Left ventricle myocardium superior (tissue), 1 donor: Measurements from ENCODE around the gene PRICKLE3. TPM values are rescaled to one million over a fixed set of nuclear protein-coding genes. Genes with fewer than 3 reads are reported as not detected.

ENCODE experiments used
- ATAC-seq: fragments of 200-7000 bp; cut with Tn5 transposase; one replicate; pipeline ENCODE4 v1.9.1; 2020; ENCODE audit warnings: mild to moderate bottlenecking, moderate library complexity
- DNase-seq: peaks from one replicate; pipeline ENCODE4 v3.0.0-alpha.2; 2020
- intact Hi-C: fragments of 100-400 bp; cut with micrococcal nuclease; formaldehyde crosslinking; loops from one replicate; pipeline ENCODE4 v1.11.0; 2022
- total RNA-seq: library from RNA; stranded (reverse); fragmentation: NEBNext Ultra II Directional; extraction: Animal tissue kit (Norgen Biotek cat#: 25700); gene quantifications from one replicate; pipeline ENCODE4 v1.2.1, GENCODE V29; 2021
- donor health status: DM: no; HTN: yes; CAD: no; lungs with severe emphysema.

Gene PRICKLE3
- total RNA-seq, 1 donor from 2014 or later: 12.7 TPM

- intact Hi-C loops: no loop called here
- no peak for DNase-seq
- ATAC-seq: no peak
Observed at GRCh38 chrX:49209434-49210251, 23.5 kb upstream of the PRICKLE3 start.

- ATAC-seq (no peak), DNase-seq (no peak)
- intact Hi-C loops: no loop called here
Observed at GRCh38 chrX:49208399-49208798, 22.2 kb upstream of the PRICKLE3 start.

- intact Hi-C loops: no loop called here
- DNase-seq: no peak
Observed at GRCh38 chrX:49206543-49206942, 20.4 kb upstream of the PRICKLE3 start.

GRCh38 chrX:49205443-49205842 lies 19.3 kb upstream of the PRICKLE3 start:
- DNase-seq (no peak), ATAC-seq (no peak)
- intact Hi-C loops: no loop called here

More at GRCh38 chrX:49206543-49206942, 20.4 kb upstream of the PRICKLE3 start:
- no peak for ATAC-seq

- no peak for DNase-seq
- ATAC-seq: no peak
- intact Hi-C loops: no loop called here
Observed at GRCh38 chrX:49204709-49205108, 18.5 kb upstream of the PRICKLE3 start.

- DNase-seq (no peak), ATAC-seq (no peak)
- intact Hi-C loops: no loop called here
Observed at GRCh38 chrX:49204017-49204416, 17.8 kb upstream of the PRICKLE3 start.

- intact Hi-C loops: no loop called here
- ATAC-seq (no peak), DNase-seq (no peak)
Observed at GRCh38 chrX:49203536-49203935, 17.4 kb upstream of the PRICKLE3 start.

GRCh38 chrX:49202022-49202421 lies 15.8 kb upstream of the PRICKLE3 start:
- DNase-seq (no peak), ATAC-seq (no peak)
- intact Hi-C loops: no loop called here

GRCh38 chrX:49199906-49200771 lies 14.0 kb upstream of the PRICKLE3 start, which contains the start of gene SYP:
Gene SYP (minus strand): TSS chrX:49200193. CDS start chrX:49200186, 7 bp downstream.
- peak; percentile 94 for DNase-seq
- intact Hi-C loops: no loop called here
- peak; percentile 97 for ATAC-seq

- intact Hi-C loops: no loop called here
- DNase-seq (no peak), ATAC-seq (no peak)
Observed at GRCh38 chrX:49199315-49199595, 13.1 kb upstream of the PRICKLE3 start.

GRCh38 chrX:49198540-49199314 lies 12.6 kb upstream of the PRICKLE3 start:
- ATAC-seq (no peak), DNase-seq (no peak)
- intact Hi-C loops: no loop called here

- DNase-seq: no peak
- intact Hi-C loops: no loop called here
- ATAC-seq: no peak
Observed at GRCh38 chrX:49197543-49198087, 11.4 kb upstream of the PRICKLE3 start.

- ATAC-seq (no peak), DNase-seq (no peak)
- intact Hi-C loops: no loop called here
Observed at GRCh38 chrX:49193542-49193964, 7.4 kb upstream of the PRICKLE3 start.

GRCh38 chrX:49192722-49193328 lies 6.7 kb upstream of the PRICKLE3 start:
- intact Hi-C loops: no loop called here
- DNase-seq: no peak
- no peak for ATAC-seq

GRCh38 chrX:49191574-49192011 lies 5.4 kb upstream of the PRICKLE3 start:
- intact Hi-C loops: no loop called here
- no peak for DNase-seq
- peak; percentile 0 for ATAC-seq

GRCh38 chrX:49190821-49191573 lies 4.8 kb upstream of the PRICKLE3 start:
- intact Hi-C loops: no loop called here
- DNase-seq (peak; percentile 91), ATAC-seq (peak; percentile 92)

GRCh38 chrX:49189606-49190005 lies 3.4 kb upstream of the PRICKLE3 start:
- ATAC-seq (no peak), DNase-seq (no peak)
- intact Hi-C loops: no loop called here

- intact Hi-C loops: no loop called here
- ATAC-seq (no peak), DNase-seq (no peak)
Observed at GRCh38 chrX:49188468-49189076, 2.4 kb upstream of the PRICKLE3 start.
